Measurements from ENCODE around the gene LRRC3. TPM values are rescaled to one million over a fixed set of nuclear protein-coding genes. Genes with fewer than 3 reads are reported as not detected.

The LRRC3 gene
- total and polyA plus RNA-seq, 2 donors (not counting 3 experiments of a cell fraction or from before 2014, with no cell fraction given): 4.8 to 4.9 TPM

- ChIA-PET CTCF (no interaction called here), POLR2A (no interaction called here)
- Histone ChIP-seq H3K27ac (ENCODE audit: insufficient read depth, low read depth, low read length) (no peak overlapping the region), H4K20me1 (replicated peaks; ENCODE audit: control insufficient read depth, extremely low read depth, insufficient read depth, low read length) (no peaks in the 10 kb centered on the region), H3K27me3 (ENCODE audit: control insufficient read depth in 2 of 2, insufficient read depth in 2 of 2, low read length in 2 of 2) (no peaks in the 10 kb centered on the region), H3K36me3 (ENCODE audit: control insufficient read depth in 2 of 2, extremely low read depth in 1 of 2, insufficient read depth in 2 of 2, low read length in 2 of 2) (no peaks in the 10 kb centered on the region), H3K9ac (replicated peaks; ENCODE audit: extremely low read depth, insufficient read depth, low read length) (no peak overlapping the region), H2AFZ (ENCODE audit: low read depth, low read length) (no peak overlapping the region), H3K9me3 (replicated peaks; ENCODE audit: control insufficient read depth, insufficient read depth, low read length) (peaks cover 3% of the 10 kb centered on the region), H3K4me1 (ENCODE audit: control insufficient read depth, extremely low read depth, insufficient read depth, low read length) (no peaks in the 10 kb centered on the region), H3K79me2 (ENCODE audit: control insufficient read depth, insufficient read depth, low read length) (no peaks in the 10 kb centered on the region), H3K4me2 (ENCODE audit: insufficient read depth, low read length) (no peak overlapping the region), H3K9me1 (replicated peaks; ENCODE audit: control insufficient read depth, extremely low read depth, insufficient read depth, low read length) (no peaks in the 10 kb centered on the region), H3K4me3 (replicated peaks in 1 of 3; ENCODE audit: insufficient read depth in 1 of 3, low read depth in 1 of 3, low read length in 3 of 3) (no peak overlapping the region)
- intact Hi-C loops (cut with micrococcal nuclease) (no loop called here), dilution Hi-C loops (cut with MboI; ENCODE audit: extremely low pct_ligation_motif_present, low sequenced_read_pairs) (no loop called here)
- no TSS peak for BruUV-seq (replicated peaks)
- FAIRE-seq (no peak), DNase-seq (ENCODE audit: low read depth, low spot score) (no peak)
- TF ChIP-seq MAX (IDR thresholded peaks at IDR 0.05; ENCODE audit: insufficient read depth, insufficient read length) (no peak), EZH2 (IDR thresholded peaks at IDR 0.05; ENCODE audit: borderline replicate concordance, low read depth, low read length, severe bottlenecking) (no peak), CTCF (IDR thresholded peaks at IDR 0.05; ENCODE audit: extremely low read depth in 1 of 2, insufficient read depth in 1 of 2, low read depth in 1 of 2, low read length in 2 of 2) (no peak), MYC (IDR thresholded peaks at IDR 0.05; ENCODE audit: low read depth, low read length) (no peak), POLR2A (IDR thresholded peaks at IDR 0.05; ENCODE audit: low read depth, low read length) (no peak), POLR2AphosphoS5 (IDR thresholded peaks at IDR 0.05; ENCODE audit: insufficient read depth, low read depth, low read length) (no peak), FOS (IDR thresholded peaks at IDR 0.05; ENCODE audit: borderline replicate concordance, insufficient read depth, low read length) (no peak), JUN (IDR thresholded peaks at IDR 0.05; ENCODE audit: borderline replicate concordance, insufficient read depth, insufficient read length, low read depth) (no peak), GATA2 (IDR thresholded peaks at IDR 0.05; ENCODE audit: insufficient read depth, insufficient read length, low read depth, low read length) (no peak)
These were observed 47.8 kb upstream of the LRRC3 start for GRCh38 chr21:44407493-44407892.

All from endothelial cell of umbilical vein (primary cell).